ENCODE data around the gene OGFR.

- TF ChIP-seq ZSCAN23 (tag by site-specific recombination; IDR thresholded peaks at IDR 0.05), result no peak
- no peak for TF ChIP-seq ZBTB20 (tag by site-specific recombination; IDR thresholded peaks at IDR 0.05)
- no peak for TF ChIP-seq PATZ1 (tag by site-specific recombination; IDR thresholded peaks at IDR 0.05)
- TF ChIP-seq, protein P1, sequence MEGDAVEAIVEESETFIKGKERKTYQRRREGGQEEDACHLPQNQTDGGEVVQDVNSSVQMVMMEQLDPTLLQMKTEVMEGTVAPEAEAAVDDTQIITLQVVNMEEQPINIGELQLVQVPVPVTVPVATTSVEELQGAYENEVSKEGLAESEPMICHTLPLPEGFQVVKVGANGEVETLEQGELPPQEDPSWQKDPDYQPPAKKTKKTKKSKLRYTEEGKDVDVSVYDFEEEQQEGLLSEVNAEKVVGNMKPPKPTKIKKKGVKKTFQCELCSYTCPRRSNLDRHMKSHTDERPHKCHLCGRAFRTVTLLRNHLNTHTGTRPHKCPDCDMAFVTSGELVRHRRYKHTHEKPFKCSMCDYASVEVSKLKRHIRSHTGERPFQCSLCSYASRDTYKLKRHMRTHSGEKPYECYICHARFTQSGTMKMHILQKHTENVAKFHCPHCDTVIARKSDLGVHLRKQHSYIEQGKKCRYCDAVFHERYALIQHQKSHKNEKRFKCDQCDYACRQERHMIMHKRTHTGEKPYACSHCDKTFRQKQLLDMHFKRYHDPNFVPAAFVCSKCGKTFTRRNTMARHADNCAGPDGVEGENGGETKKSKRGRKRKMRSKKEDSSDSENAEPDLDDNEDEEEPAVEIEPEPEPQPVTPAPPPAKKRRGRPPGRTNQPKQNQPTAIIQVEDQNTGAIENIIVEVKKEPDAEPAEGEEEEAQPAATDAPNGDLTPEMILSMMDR (tag by site-specific recombination; IDR thresholded peaks at IDR 0.05), result no peak
- no peak for TF ChIP-seq SALL2 (tag by site-specific recombination; IDR thresholded peaks at IDR 0.05; ENCODE audit: borderline replicate concordance)
- TF ChIP-seq ZNF23 (tag by site-specific recombination; IDR thresholded peaks at IDR 0.05; ENCODE audit: borderline replicate concordance), result no peak
- TF ChIP-seq ZNF639 (tag by site-specific recombination; IDR thresholded peaks at IDR 0.05), result no peak
- TF ChIP-seq GLI4 (tag by site-specific recombination; IDR thresholded peaks at IDR 0.05), result no peak
Measured at GRCh38 chr20:62782893-62783278, 21.7 kb upstream of the OGFR start.
